Activated T-cell treated with anti-CD3 and anti-CD28 coated beads, Interleukin-2, amount 50 U/mL, for 1 hour (primary cell): ENCODE data around the gene C5orf46.
"Not testable (repeated sequence)": the region's sequence is repeated elsewhere in the genome, so short reads cannot be mapped to it uniquely, and the experiment has no call there.

ENCODE experiments used
- DNase-seq: peaks from one replicate; pipeline ENCODE4 v3.0.0-alpha.2; 2020

Gene C5orf46

DNA sequence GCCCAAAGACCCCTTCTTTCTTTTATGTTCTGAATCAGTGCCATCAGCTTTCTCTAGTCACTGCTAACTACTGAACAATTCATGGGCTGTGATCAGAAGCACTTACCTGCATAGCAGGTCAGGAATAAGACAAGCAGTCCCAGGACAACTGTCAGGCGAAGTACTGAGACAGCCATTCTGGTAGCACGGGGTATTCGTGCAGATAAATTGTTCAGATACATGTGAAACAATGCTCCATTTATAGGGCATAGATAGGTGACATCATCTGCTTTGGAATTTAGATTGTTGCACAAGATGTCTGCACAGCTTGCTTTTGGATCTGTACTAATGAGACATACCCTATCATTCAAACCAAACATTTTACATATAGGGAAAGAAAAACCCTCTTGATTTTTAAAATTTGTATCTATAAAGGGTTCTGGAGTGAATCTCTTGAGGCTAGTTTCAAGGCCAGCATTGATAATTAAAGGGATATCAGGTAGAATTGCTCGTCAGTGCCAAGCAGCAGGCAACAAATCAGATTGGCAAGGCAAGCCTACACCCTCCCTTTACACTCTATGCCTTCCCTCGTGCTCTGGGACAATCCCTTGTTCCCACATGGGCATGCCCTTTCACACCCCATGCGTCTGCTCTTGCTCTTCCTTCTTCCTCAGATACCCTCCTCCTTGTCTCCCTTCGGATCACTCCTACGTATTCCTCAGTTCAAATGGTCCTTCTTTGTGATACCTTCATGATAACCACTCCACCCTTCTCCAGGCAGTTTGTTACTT lies at the start of gene C5orf46:
Gene C5orf46 (minus strand): TSS at position 213 of the 770 bp plus-strand sequence. CDS start 37 bp downstream, at position 176.
- no peak for DNase-seq

DNA sequence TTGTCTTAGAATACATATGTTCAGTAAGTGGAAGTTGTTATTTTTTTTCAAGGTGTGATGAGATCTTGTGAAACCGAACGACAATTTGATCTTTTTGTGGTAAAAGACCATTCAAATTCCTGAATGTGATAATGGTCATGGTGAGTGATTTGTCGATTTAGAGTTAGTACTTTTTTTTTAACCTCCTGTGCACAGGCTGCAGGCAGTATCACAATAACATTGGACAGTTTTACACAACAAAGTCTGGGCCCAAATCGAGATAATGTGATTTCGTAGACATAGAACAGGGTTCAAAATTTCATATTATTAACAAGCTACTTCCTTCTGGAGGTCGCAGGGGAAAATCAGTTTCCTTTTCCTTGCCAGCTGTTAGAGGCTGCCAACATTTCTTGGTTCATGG lies 48.6 kb upstream of the C5orf46 start:
- no peak for DNase-seq

DNA sequence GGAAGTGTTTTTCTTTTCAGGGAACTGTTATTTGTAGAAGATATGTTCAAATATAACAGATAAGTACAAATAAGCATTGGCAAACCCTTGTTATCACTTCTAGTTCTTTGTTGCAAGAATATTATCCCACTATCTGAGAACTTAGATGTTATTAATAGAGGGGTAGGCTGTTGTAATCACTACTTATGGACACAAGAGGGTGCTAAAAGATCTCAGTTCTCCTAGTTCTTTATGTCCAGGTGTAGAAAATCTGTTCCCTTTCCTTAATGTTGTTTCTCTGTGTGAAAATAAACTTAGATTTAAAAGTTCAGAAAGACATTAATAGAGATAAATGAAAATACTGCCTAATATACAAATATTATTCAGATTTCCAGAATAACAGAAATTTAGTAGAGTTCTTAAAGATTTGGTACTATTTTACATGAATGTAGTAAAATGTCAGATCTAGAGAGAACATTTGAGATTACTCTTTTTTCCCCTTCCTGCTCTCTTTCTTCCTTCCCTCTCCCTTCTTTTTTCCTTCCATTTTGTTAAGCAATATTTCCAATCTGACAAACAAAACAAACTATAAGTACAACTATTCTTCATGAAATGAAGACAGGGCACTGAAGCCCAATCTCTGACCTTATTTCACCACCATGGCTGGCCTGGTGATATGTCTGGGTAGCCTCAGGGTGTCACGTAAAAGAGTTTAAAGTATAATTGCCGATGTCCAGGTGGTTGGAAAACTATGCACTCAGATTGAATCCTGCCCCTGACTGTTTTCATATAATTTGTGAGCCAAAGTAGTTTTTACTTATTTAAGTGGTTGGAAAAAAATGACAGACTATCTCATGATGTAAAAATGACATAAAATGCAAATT lies 43.6 kb upstream of the C5orf46 start:
- DNase-seq: no peak

DNA sequence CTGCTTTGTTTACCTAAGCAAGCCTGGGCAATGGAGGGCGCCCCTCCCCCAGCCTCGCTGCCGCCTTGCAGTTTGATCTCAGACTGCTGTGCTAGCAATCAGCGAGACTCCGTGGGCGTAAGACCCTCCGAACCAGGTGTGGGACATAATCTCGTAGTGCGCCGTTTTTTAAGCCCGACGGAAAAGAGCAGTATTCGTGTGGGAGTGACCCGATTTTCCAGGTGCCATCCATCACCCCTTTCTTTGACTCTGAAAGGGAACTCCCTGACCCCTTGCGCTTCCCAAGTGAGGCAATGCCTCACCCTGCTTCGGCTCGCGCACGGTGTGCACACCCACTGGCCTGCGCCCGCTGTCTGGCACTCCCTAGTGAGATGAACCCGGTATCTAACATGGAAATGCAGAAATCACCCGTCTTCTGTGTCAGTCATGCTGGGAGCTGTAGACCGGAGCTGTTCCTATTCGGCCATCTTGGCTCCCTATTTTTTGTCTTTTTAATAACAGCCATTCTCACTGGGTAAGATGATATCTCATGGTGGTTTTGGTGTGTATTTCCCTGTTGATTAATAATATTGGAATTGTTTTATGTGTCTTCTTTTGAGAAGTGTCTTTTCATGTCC lies 40.4 kb upstream of the C5orf46 start:
- DNase-seq: not testable (repeated sequence)

DNA sequence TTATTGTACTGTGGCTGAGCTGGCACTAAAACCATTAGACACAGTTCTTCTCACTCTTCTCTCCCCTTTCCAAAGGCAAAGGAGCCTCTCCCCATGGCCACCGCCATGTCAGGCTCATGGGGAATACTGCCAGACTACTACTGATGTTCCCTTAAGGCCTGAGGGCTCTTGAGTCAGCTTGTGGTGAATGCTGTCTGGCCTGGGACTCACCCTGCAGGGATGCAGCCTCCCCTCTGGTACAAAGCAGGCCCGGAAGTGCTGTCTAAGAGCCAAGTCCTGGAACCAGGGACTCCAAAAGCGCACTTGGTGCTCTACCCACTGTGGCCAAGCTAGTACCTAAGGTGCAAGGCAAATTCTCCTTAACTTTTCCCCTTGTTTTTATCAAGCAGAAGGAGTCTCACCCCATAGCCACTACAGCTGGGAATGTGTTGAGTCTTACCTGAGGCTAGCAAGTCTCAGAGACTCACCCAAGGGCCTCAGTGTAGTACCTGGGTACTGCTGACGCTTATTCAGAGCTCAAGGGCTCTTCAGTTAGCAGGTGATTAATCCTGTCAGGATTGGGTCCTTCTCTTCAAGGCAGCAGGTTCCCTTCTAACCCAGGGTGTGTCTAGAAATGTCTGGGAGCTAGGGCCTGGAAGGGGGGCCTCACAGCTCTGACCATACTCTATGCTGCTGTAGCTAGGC lies 33.2 kb upstream of the C5orf46 start:
- no peak for DNase-seq

DNA sequence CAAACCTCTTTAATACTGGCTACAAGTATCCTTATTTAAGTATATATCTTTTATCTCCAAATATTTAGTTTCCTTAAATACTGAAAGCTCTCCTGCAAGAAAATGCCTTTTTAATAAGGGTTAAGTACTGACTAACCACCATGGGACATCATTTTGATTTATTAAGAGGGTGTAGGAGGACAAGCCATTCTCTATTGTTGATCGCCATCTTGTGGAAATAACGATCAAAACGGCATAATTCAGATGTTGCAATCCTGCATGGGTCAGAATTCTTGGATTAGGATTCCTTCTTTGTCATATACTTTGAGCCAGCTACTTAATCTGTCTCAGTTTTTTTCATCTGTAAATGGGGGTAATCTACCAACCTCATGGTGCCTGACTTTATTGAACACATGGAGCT lies 28.7 kb upstream of the C5orf46 start:
- no peak for DNase-seq

DNA sequence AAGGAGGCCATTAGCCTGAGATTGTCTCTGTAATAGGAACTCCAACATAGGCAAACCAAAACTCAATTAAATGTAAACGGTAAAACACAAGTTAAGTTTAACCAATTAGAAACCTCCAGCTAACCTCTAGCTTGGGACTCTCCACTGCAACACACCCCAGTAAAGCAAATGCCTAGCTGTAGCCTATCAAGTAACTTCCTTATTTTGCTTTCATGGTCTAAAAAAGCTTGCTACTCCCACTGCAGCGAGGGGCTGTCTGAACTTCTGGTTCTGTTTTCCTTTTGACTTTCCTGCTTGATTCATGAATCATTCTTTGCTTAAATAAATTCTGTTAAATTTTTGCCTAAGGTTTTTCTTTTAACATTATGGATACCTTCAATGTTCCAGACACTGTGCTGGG lies 24.4 kb upstream of the C5orf46 start:
- DNase-seq: no peak

DNA sequence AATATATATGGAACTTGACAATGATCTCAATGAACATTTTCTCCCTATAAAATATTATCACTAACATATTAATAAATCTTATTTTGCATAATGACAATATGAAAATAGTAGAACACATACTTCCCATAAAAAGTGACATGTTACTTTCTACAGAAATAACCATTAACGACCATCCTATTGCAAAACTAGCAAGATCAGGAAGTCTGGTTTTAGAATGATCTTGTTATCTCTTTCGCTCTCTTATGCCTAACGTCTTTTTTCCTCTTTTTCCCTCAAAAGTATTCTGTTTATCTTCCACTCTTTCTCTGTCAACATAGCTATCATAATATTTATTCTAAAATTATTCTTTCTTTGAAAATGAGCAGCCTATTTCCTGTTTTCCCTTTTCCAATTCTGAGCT lies 21.6 kb upstream of the C5orf46 start:
- no peak for DNase-seq

DNA sequence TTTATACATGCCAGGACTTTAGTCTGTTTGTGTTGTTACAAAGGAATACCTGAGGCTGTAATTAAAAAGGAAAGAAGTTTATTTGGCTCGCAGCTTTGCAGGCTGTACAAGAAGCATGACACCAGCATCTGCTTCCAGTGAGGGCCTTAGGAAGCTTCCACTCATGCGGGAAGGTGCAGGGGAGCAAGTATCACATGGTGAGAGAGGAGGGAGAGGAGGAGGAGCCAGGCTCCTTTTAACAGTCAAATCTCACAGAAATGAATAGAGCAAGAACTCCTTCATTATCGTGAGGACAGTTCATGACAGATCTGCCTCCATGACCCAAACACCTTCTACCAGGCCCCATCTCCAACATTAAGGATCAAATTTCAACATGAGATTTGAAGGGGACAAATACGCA lies 18.7 kb upstream of the C5orf46 start:
- no peak for DNase-seq

DNA sequence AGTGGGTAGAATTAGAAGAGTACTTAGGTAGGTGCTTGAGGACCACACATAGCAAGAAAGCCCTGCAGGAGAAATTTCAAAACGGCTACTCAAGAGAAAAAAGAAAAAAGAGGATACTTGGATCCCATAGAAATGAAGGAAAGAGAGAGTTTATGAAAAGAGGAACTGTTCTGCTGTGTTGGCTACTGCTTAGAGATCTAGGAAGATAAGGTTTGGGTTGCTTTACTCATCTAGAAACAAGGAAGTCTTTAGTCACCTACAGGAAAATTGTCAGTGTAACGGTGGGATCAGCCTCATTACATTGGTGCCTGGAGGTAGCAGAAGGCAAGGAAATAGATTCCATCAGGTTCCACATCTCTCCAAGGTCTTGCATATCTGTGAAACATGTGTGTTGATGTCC lies 14.8 kb upstream of the C5orf46 start:
- DNase-seq: no peak

DNA sequence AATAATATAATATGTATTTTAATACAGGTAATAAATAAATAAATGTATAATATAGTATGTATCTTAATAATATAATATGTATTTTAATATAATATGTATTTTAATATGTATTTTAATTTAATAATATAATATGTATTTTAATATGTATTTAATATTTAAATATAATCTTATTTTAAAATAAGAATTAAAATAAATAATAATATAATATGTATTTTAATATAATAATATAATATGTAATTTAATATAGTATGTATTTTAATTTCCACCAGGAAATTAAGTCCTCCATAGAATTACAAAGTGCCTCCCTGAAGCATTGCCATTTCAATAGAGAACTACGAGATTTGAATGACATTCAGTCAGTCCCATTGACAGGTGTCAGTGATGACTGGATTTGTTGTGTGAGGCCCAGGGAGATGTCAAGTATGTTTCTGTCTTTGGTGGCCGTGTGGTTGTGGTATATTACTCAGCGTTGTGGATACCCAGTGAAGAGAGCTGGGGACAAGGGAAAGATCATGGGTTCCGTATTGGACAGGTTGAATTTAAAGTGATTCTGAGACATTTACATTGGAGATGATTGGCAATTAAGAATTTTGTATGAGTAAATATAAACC lies 14.2 kb upstream of the C5orf46 start:
- DNase-seq: no peak

DNA sequence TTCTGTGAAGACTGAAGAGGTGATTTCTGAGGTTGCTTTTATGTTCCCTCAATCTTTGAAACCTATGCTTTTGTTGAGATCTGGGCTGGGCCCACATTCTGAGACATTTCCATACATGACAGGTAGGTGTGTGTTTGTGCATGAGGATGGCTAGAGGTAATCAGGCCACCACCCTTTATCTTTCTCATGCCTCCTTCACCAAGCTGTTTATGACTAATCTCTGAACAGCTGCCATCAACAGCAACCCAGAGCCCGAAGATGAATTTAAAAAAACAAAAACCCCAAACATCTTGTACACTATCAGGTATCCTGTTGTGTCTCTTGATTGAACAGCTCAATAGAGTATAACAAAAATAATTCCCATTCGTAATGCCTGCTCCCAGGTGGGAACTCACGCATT lies 12.6 kb upstream of the C5orf46 start:
- DNase-seq: no peak

DNA sequence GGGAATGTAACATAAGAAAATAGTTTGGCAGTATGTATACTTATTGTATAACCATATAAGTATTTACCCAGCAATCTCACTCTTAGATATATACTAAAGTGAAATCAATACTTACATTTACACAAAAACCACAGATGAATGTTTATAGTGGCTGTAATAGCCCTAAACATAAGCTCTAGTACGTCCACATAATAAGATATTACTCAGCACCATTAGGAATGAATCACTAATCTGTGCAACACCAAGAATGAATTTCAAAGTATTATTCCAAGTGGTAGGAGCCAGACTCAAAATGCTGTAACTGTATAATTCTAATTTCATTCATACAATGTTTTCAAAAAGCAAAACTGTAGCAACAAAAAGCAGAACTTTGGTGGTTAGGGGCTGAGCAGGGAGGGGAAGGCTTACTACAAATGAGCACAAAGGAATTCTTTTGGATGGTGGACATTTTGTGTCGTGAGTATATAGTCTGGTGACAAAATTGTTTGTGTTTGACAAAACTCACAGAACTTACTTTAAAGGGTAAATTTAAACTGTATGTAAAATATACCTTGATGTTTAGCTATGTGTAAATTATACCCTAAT lies 11.9 kb upstream of the C5orf46 start:
- DNase-seq: no peak

DNA sequence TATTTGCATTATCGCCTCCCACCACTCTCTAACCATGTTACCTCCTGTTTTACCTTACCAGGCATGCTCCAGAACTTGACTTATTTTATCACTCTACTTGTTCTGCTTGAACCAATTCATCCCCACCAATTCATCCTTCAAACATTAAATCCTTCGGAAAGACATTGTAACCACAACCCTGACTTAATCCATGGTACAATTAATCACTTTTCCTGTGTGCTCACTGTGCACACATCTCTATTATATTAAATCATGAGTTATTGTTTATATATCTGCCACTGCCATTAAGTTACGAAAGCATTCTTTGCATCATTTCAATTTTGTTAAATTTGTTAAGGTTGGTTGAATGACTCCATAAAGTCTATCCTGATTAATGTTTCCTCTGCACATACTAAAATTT lies 7.4 kb upstream of the C5orf46 start:
- DNase-seq: no peak

DNA sequence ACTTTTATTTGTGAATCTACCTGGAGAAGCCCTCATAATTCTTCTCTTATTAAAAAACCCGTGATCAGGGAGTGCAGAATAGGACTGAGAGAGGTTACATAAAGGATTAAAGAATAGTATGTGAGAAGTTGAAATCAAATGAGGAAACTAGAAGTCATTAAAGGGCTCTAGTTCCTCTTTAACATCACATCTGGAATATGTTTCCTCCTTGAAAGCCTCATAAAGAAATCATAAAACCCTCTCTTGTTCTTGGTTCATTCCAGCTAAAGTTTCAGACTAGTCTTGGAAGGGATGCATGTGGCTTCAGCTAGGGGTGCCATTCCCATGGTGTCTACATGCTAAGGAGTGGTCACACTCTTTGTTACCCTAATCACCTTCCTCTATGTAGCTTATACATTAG lies 5.7 kb upstream of the C5orf46 start:
- DNase-seq: no peak

DNA sequence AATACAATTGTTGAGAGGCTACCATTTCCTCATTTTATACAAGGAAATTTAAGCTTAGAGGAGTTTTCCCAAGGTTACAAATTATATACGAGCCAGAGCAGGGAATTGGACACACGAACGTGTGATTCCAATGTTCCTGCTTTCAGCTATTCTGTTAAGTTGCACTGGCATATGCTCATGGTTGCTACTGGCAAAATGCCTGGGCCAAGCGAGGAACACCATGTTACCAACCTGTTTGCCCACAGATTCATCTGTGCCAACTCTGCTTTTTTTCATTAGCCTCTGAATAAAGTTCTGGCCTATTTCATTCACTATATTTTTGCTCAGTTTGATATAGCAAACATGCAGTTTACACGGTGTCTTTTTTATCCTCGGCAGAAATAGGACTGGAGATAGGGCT lies 5.1 kb upstream of the C5orf46 start:
- DNase-seq: no peak

DNA sequence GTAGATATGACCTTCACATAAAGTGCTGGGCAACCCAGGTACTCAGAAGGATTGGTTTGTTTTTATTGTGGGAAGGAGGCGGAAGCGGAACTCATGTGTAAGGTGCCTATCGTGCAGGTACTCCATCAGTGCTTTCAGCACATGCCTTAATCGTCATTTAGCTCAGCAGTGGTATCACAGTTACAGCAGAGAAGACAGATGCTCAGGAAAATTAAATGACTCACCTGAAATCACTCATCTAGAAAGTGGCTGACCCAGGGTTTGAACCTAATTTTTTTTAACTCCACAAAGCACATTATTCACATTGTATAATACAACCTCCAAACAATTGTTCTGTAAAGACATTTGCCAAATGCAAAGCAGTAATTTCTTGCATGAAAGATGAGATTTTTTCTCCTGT lies 2.2 kb downstream of the C5orf46 start:
- DNase-seq: no peak

DNA sequence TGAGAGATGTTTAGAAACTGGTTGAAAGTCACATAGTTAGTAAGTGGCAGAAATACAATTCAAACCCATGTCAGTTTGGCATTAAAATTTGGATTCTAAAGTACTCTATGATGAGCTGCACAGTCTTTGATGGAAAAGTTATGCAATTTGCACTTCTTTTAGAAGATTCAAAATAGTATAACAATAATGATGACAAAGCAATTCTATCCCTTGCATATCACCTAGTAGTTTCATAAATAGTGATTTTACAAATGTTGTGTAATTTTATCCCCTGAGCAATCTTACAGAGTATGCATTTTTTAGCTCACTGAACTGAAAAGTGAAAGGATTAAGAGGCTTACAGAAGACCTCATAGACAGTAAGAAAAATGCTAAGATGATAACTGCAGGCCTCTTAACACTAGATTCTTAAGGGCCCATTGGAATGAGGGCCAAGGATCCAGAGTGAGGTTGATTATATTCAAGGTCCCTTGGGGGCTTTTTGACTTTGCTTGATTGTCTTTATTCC lies 3.7 kb downstream of the C5orf46 start:
- no peak for DNase-seq

DNA sequence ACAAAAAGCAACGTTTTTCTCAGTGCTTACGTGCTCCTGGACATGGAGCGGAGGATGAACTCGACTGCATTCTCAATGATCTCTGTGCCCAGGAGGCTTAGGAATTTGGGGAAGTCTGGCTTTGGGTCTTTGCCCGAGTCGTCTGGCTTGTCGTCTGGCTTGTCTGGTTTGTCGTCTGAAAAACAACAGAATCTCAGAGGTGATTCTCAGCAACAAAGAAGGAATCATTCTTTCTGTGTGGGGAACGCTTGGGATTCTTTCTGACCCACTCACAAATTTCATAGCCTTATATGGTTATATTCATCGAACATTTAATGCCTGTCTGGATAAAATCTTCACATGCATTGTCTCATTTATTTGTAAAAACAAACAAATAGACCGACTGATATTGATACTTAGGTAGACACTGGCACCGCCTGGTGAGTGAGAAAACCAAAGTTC lies 4.7 kb downstream of the C5orf46 start:
- DNase-seq: no peak

DNA sequence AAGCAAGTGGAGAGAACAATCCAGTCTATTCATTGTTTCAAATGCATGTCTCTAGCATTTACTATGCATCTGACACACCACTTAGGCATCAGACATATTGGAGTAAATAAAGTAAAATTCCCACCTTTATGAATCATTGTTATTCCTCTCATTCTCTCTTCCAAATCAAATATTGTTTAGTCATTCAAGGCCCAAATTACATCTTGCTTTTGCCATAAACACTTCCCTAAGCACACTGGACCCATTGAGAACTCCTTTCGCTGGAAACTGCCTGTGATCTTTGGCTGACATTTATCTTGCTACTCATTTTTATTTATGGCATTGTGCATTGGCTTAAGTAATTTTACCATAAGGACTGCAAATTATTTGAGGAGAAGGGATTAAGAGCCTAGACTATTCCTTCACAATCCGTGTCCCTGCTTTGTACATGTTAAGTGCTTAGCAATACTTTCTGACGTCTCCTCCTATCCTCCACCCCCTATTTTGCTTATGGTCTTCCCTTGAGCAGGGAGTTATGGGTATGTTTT lies 7.4 kb downstream of the C5orf46 start:
- DNase-seq: no peak

DNA sequence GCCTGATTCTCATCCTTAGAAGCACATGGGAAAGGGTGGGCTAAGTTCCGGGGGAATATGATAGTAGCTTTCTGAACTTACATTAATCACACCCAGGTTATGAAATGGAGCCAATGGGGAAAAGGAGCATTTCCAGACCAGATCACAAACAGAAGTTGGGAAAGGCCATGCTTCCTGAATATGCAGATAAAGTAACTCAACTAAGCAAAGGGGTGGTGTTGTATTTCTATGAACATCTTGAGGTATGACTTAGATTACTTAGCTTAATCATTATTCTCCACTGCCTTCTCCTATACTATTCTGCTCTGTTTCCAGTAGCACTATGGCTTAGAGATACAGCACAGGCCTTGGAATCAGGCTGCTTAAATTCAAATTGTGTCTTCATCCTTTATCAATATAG lies 10.5 kb downstream of the C5orf46 start:
- no peak for DNase-seq

DNA sequence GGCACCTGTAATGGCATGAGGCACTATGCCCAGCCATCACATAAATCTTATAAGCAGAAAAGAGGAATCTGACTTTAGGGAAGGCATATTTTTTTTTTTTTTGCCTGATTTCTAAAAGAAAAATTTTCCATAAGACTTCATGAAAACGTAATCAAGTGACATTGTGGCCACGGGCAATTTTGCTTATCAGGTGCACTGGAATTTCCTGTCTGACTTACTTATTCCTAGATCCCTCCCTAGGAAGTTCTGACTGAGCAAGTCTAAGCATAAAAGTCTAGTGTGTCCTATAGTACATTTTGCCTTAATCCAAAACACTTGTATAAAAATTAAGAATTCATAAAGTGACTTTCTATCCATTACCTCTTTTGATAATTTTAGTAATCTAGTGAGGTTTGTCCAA lies 12.5 kb downstream of the C5orf46 start:
- DNase-seq: no peak
